Immature natural killer cell (primary cell): Measurements from ENCODE around the gene PTPRK. TPM values are rescaled to one million over a fixed set of nuclear protein-coding genes. Genes with fewer than 3 reads are reported as not detected.
"Not testable (repeated sequence)": the region's sequence is repeated elsewhere in the genome, so short reads cannot be mapped to it uniquely, and the experiment has no call there.

ENCODE experiments used
- DNase-seq, 3 donors: peaks; one replicate each; pipeline ENCODE4 v3.0.0; 2022; ENCODE audit warnings: mixed read lengths in 1 of 3
- H3K27ac Mint-ChIP-seq, 6 donors: one replicate each; pipeline ENCODE4 v1.8.0; 2020; ENCODE audit warnings: mixed read lengths in 6 of 6, mild to moderate bottlenecking in 5 of 6, inconsistent platforms in 4 of 6, moderate library complexity in 3 of 6
- H3K27me3 Mint-ChIP-seq, 3 donors: one replicate each; pipeline ENCODE4 v1.8.0; 2020 to 2021; ENCODE audit warnings: low read depth in 3 of 3, mild to moderate bottlenecking in 3 of 3, mixed read lengths in 3 of 3, moderate library complexity in 3 of 3, inconsistent platforms in 1 of 3
- H3K36me3 Mint-ChIP-seq, 3 donors: one replicate each; pipeline ENCODE4 v1.8.0; 2020; ENCODE audit warnings: mixed read lengths in 3 of 3, inconsistent platforms in 2 of 3, mild to moderate bottlenecking in 2 of 3
- H3K4me1 Mint-ChIP-seq, 2 donors: one replicate each; pipeline ENCODE4 v1.8.0; 2020; ENCODE audit warnings: inconsistent platforms in 2 of 2, mild to moderate bottlenecking in 2 of 2, mixed read lengths in 2 of 2, moderate library complexity in 1 of 2
- H3K4me3 Mint-ChIP-seq, 5 donors: one replicate each; pipeline ENCODE4 v1.8.0; 2020; ENCODE audit warnings: mild to moderate bottlenecking in 5 of 5, mixed read lengths in 5 of 5, inconsistent platforms in 3 of 5, moderate library complexity in 3 of 5
- H3K9me3 Mint-ChIP-seq, 6 donors: one replicate each; pipeline ENCODE4 v1.8.0; 2020; ENCODE audit warnings: mild to moderate bottlenecking in 6 of 6, mixed read lengths in 6 of 6, inconsistent platforms in 4 of 6, moderate library complexity in 3 of 6
- polyA plus RNA-seq, 3 donors: library from polyadenylated mRNA; unstranded; fragments of 300-500 nt; fragmentation: Illumina TruSeq; gene quantifications; one replicate each; pipeline ENCODE4 v1.2.3, GENCODE V29; 2021

Gene PTPRK
- polyA plus RNA-seq, 3 donors from 2014 or later = not detected

DNA sequence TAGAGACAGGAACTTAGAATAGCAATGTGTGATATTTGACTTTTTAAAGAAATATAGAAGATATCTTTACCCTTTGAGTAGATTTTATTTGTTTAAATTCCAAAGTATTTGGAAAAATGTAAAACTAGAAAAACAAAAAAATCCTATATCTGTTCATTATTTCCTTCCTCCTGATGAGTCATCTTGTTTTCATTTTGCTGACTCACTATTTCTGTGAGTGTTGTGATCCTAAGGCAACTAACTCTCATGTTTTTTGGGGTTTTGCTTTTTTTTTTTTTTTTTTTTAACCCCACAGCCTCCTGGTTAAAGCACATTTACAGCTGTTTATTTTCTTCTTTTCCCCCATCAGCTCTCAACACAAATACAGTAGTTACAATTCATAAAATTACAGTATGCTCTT is 581.7 kb downstream of the PTPRK start:
- Mint-ChIP-seq H3K27ac (no peak overlapping the region), H3K4me3 (no peak overlapping the region), H3K27me3 (peaks cover 0 to 3% (median 0%) of the 10 kb centered on the region in 3 donors), H3K4me1 (peaks cover 16 to 18% of the 10 kb centered on the region in 2 donors), H3K36me3 (no peaks in the 10 kb centered on the region), H3K9me3 (no peaks in the 10 kb centered on the region)
- DNase-seq = no peak

DNA sequence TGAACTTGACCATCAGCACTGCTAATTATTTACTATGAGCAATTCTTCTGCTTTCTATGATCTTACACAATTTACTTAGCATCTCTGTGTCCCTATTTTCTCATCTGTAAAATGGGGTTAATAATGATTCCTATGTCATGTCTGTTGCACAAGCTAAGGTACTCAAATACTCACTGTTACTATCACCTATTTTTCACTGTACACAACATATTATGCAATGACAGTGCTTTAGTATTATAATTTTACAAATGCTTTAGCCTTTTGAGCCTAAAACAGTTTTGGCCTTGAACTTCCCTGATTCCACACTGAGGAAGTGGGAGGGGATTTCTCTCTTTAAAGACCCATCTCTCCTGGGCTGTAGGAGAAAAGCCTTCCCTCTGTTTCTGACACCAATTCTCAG is 582.7 kb downstream of the PTPRK start:
- DNase-seq = no peak
- H3K27ac Mint-ChIP-seq = peak overlapping the region in 1 of 6 donors; percentile 25
- H3K9me3 Mint-ChIP-seq = peaks cover 0 to 6% (median 3%) of the 10 kb centered on the region in 6 donors
- no peak overlapping the region for H3K4me3 Mint-ChIP-seq
- H3K4me1 Mint-ChIP-seq = peaks cover 16 to 18% of the 10 kb centered on the region in 2 donors
- H3K27me3 Mint-ChIP-seq = peaks cover 0 to 3% (median 0%) of the 10 kb centered on the region in 3 donors
- H3K36me3 Mint-ChIP-seq = peaks cover 0 to 5% (median 5%) of the 10 kb centered on the region in 3 donors

DNA sequence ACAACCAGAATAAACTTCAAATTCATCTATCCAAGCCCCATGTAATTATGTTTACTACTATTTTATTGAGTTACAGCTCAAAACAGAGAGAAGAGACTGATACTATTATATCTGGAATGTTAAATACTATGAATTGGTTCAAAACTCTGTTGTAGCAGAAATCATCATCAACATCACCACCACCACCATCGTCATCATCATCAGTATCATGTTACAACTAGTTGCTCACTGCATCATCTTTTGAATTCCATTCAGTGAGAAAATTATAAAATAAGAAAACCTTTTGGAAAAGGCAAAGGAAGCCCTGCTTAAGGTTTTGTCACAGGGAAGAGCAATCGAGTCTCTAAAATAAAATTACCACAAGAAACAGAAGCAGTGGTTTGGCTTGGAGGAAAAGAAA is 583.3 kb downstream of the PTPRK start:
- Mint-ChIP-seq H3K4me3 (no peak overlapping the region), H3K27me3 (no peaks in the 10 kb centered on the region), H3K4me1 (peaks cover 16 to 18% of the 10 kb centered on the region in 2 donors), H3K36me3 (peaks cover 0 to 6% (median 5%) of the 10 kb centered on the region in 3 donors), H3K9me3 (peaks cover 0 to 9% (median 3%) of the 10 kb centered on the region in 6 donors), H3K27ac (no peak overlapping the region)
- no peak for DNase-seq

DNA sequence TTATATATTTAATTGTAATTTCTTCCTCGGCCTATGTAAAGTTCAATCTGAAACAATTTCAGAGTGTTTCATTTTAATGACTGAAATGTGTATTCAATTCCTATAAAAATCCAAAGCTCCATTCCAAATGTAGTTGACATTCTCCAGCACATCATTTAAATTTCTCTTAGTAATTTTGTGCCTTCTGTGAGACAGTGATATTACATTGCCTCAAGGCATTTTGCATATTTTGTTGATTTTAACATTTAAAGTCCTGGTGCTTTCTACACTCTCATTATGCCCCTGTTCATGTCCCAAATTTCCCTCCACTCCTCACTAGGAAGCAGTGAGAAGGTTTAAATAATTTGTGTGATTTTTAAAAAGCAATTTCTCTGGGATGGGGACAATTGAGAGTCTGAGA is 585.4 kb downstream of the PTPRK start:
- DNase-seq = no peak
- Mint-ChIP-seq H3K4me3 (peak overlapping the region in 1 of 5 donors; percentile 19), H3K36me3 (peaks cover 0 to 6% (median 5%) of the 10 kb centered on the region in 3 donors), H3K27ac (peak overlapping the region in 2 of 6 donors; percentile 17 to 65), H3K27me3 (no peaks in the 10 kb centered on the region), H3K9me3 (peaks cover 0 to 9% (median 3%) of the 10 kb centered on the region in 6 donors), H3K4me1 (peaks cover 16 to 18% of the 10 kb centered on the region in 2 donors)

DNA sequence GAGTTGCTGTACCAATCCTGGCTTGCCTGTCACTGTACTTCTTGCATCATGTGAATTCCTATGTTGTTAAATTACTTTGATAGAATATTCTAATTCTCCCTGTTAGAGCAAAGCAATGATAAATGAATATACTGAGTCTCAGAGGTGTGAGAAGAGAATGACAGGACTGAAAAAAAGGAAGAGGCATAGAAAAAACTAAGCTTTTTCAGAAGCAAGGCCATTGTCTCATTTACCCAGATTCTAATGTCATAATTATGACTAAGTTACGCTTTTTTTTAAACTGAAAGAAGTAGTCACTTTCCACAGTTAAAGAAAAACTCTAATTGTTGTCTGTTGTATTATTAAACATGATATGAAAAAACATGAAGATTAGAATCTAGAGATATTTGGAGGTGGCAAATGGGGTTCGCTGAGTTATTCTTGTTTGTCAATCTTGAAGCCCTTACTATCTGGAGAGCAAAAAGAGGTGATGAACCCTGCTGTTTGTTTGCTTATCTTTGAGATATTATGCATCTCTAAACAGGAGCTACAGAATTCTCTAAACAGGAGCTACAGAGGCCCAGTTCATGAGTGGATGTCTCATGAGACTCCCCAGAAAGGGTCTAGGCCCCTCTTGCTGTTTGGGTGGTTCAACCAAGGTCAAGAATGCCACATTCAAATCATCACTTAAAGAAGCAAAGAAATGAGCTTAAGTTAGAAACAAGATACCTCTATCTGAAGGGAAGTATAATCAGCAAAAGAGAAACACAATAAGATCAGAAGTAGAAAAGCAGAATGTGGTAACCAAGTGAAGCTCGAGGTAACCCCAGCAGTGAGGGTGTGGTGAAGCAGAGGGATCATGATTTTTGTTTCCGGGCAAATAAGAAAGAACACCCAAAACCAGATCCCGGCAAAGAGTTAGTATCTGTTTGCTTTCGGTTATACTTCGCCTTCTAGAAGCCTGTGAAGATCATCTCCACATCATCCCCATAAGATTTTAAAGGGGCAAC is 586.3 kb downstream of the PTPRK start:
- Mint-ChIP-seq H3K36me3 (peaks cover 0 to 6% (median 5%) of the 10 kb centered on the region in 3 donors), H3K4me1 (peaks cover 13% of the 10 kb centered on the region in 2 donors), H3K4me3 (peak overlapping the region in 3 of 5 donors; percentile 1 to 53 (median 6)), H3K27ac (peak overlapping the region in 5 of 6 donors; percentile 3 to 37 (median 17)), H3K9me3 (peaks cover 0 to 9% (median 3%) of the 10 kb centered on the region in 6 donors), H3K27me3 (no peaks in the 10 kb centered on the region)
- DNase-seq = no peak

DNA sequence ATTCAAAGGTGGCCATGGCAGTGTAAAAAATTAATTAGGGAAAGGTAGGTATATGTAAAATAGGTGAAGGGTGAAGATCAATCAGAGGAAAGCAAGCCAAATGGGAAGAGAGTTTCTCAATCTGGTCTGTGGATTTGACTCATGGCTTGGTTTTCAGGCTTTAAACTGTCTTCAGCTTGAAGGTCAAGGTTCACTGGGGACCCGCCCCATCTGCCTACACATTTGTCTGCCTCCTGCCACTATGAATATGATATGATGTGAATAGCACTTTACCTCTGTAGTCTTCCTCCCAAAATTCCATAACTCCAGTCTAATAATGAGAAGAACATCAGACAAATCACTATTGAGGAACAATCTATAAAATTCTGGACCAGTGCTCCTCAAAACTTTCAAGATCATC is 587.3 kb downstream of the PTPRK start:
- Mint-ChIP-seq H3K36me3 (peaks cover 0 to 6% (median 5%) of the 10 kb centered on the region in 3 donors), H3K9me3 (peaks cover 0 to 12% (median 9%) of the 10 kb centered on the region in 6 donors), H3K27me3 (peaks cover 0 to 2% (median 0%) of the 10 kb centered on the region in 3 donors), H3K27ac (no peak overlapping the region), H3K4me3 (no peak overlapping the region), H3K4me1 (peaks cover 3 to 5% of the 10 kb centered on the region in 2 donors)
- DNase-seq = no peak

DNA sequence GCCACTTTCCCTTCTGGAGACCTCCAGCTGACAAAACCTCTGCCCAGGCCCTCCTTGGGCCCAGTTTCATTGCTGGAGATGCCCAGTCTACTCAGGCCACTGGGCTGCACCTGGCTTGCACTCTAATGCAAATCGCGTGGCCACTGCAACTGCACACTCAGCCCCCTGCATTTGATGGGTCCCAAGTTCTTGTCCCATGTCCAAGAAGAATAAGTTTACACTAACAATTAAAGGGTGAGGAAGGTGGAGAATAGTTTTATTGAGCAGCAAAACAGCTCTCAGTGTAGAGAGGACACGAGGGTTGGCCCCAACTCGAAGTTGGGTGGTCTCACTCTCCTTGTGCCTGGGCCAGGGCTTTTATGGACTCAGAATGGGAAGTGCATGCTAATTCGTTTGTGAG is 587.7 kb downstream of the PTPRK start:
- H3K9me3 Mint-ChIP-seq = peaks cover 0 to 12% (median 9%) of the 10 kb centered on the region in 6 donors
- peaks cover 0 to 6% (median 6%) of the 10 kb centered on the region in 3 donors for H3K36me3 Mint-ChIP-seq
- H3K27me3 Mint-ChIP-seq = peaks cover 0 to 2% (median 0%) of the 10 kb centered on the region in 3 donors
- H3K4me3 Mint-ChIP-seq = no peak overlapping the region
- DNase-seq = no peak
- H3K4me1 Mint-ChIP-seq = peaks cover 0 to 3% of the 10 kb centered on the region in 2 donors
- H3K27ac Mint-ChIP-seq = no peak overlapping the region

DNA sequence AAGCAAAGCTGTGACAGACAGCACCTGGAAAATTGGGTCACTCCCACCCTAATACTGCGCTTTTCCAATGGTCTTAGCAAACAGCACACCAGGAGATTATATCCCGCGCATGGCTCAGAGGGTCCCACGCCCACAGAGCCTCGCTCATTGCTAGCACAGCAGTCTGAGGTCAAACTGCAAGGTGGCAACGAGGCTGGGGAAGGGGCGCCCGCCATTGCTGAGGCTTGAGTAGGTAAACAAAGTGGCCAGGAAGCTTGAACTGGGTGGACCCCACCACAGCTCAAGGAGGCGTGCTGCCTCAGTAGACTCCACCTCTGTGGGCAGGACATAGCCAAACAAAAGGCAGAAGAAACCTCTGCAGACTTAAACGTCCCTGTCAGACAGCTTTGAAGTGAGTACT is 594.0 kb downstream of the PTPRK start:
- not testable (repeated sequence) for H3K27ac Mint-ChIP-seq, H3K27me3 Mint-ChIP-seq, H3K9me3 Mint-ChIP-seq, DNase-seq, H3K36me3 Mint-ChIP-seq, H3K4me3 Mint-ChIP-seq
- peaks cover 22 to 28% of the 10 kb centered on the region in 2 donors for H3K4me1 Mint-ChIP-seq

DNA sequence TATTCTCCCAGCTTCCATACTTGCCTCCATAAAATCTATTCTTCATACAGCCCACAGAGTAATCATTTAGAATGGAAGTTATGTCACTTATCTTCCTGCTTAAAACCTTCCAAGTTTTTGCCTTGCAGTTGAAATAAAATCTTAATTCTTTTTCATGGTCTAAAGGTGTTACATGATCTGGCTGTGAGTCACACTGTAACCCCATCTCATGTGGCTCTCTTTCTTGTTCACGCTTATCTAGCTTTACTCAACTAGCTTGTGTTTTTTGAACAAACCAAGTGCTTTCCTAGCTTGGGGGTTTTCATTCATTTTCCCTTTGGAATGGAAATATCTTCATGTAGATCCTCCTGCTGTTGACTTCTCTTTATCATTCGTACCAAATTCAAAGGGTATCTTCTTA is 596.0 kb downstream of the PTPRK start:
- H3K27ac Mint-ChIP-seq = no peak overlapping the region
- H3K27me3 Mint-ChIP-seq = peaks cover 0 to 2% (median 1%) of the 10 kb centered on the region in 3 donors
- DNase-seq = no peak
- peaks cover 0 to 6% (median 0%) of the 10 kb centered on the region in 3 donors for H3K36me3 Mint-ChIP-seq
- peaks cover 22 to 28% of the 10 kb centered on the region in 2 donors for H3K4me1 Mint-ChIP-seq
- H3K4me3 Mint-ChIP-seq = no peak overlapping the region
- peaks cover 0 to 8% (median 6%) of the 10 kb centered on the region in 6 donors for H3K9me3 Mint-ChIP-seq

DNA sequence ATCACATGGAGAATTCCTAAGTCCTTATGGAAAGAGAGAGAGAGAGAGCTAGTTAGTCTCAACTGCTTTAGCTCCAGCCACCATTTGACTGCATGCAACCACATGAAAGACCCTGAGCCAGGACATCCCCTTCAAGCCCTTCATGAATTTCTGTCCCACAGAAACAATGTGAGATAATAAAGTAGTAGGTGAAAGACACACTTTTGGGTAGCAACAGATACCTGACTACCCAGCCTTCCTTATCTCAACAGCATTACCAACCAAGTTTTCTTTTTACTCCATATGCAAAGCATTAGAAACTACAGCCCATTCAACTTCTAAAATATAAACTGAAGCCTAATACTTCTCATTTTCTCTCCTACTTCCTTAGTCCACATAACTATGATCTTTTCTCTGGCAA is 596.4 kb downstream of the PTPRK start:
- H3K27ac Mint-ChIP-seq = no peak overlapping the region
- no peak overlapping the region for H3K4me3 Mint-ChIP-seq
- peaks cover 0 to 6% (median 0%) of the 10 kb centered on the region in 3 donors for H3K36me3 Mint-ChIP-seq
- no peak for DNase-seq
- peaks cover 0 to 2% (median 1%) of the 10 kb centered on the region in 3 donors for H3K27me3 Mint-ChIP-seq
- H3K4me1 Mint-ChIP-seq = peaks cover 24 to 30% of the 10 kb centered on the region in 2 donors
- peaks cover 0 to 8% (median 6%) of the 10 kb centered on the region in 6 donors for H3K9me3 Mint-ChIP-seq

DNA sequence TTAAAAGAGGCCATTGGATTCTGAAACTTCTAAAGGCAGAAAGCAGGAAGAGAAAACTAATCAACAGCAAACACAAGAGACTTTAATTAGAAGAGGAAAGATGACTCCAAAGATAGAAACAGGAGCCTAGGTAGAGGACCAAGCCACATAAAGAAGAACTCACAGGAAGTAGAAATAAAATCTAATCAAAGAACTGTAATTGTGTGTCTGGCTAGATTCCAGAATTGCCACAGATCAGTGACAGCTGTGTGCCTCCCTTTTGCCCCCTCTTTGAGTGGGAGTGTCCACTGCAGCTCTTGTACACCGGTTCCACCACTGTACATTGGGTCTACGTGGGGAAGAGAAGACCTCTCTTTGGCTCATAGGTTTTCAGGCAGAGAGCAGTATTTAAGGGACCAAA is 597.3 kb downstream of the PTPRK start:
- Mint-ChIP-seq H3K4me3 (no peak overlapping the region), H3K9me3 (peaks cover 0 to 3% (median 1%) of the 10 kb centered on the region in 6 donors), H3K36me3 (peaks cover 0 to 6% (median 0%) of the 10 kb centered on the region in 3 donors), H3K4me1 (peaks cover 31 to 39% of the 10 kb centered on the region in 2 donors), H3K27ac (no peak overlapping the region), H3K27me3 (peaks cover 0 to 1% (median 0%) of the 10 kb centered on the region in 3 donors)
- DNase-seq = no peak

DNA sequence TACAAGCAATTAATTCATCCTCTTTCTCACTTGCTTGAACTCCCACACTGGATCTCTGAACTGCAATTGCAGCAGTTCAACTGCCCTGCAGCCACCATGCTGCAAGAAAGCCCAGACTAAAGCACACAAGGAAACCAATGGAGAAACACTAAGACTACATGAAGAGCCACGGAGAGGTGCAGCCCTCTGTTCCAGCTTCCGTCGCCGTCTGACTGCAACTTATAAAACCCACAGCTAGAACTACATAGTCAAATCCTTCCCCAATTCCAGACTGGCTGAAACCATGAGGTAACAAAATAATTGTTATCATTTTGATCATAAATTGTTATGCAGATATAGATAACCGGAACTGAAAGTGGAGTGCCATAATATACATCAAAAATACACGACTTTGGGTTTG is 598.4 kb downstream of the PTPRK start:
- peaks cover 0 to 2% (median 0%) of the 10 kb centered on the region in 3 donors for H3K27me3 Mint-ChIP-seq
- H3K9me3 Mint-ChIP-seq = peaks cover 0 to 3% (median 0%) of the 10 kb centered on the region in 6 donors
- peaks cover 32 to 42% of the 10 kb centered on the region in 2 donors for H3K4me1 Mint-ChIP-seq
- no peak overlapping the region for H3K27ac Mint-ChIP-seq
- H3K4me3 Mint-ChIP-seq = no peak overlapping the region
- DNase-seq = no peak
- no peaks in the 10 kb centered on the region for H3K36me3 Mint-ChIP-seq

DNA sequence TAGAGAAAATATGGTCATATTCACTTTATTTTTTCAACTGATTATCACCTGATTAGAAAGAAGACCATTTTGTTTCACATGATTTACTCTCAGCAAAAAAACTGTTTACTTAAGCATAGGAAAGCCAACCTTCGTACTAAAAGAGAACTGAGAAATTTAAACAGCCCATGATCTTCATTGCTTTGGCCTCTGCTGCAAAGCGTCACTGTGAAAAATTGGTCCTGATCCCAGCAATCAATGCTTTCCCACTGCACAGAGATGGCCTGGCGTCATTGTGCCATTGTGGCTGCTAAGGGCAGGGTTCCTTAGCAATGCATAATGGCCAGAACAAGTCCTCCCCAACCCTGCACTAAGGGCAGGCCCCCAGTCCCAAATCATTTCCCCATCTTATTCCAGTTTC is 599.6 kb downstream of the PTPRK start:
- H3K4me1 Mint-ChIP-seq = peaks cover 32 to 42% of the 10 kb centered on the region in 2 donors

More for the DNA sequence above, 599.6 kb downstream of the PTPRK start:
- H3K36me3 Mint-ChIP-seq = no peaks in the 10 kb centered on the region
- peaks cover 0 to 3% (median 0%) of the 10 kb centered on the region in 6 donors for H3K9me3 Mint-ChIP-seq
- no peak overlapping the region for H3K4me3 Mint-ChIP-seq
- no peak for DNase-seq
- H3K27me3 Mint-ChIP-seq = peaks cover 0 to 3% (median 0%) of the 10 kb centered on the region in 3 donors
- no peak overlapping the region for H3K27ac Mint-ChIP-seq
